OCI-LY3 (cell line): Measurements from ENCODE around the gene CEP19.

ENCODE experiments used
- H2AFZ ChIP-seq: fragments of 200-600, 300-600 bp; shearing (Covaris generic); 2 replicates; pipeline ENCODE4 v1.6.0; 2014; ENCODE audit warnings: antibody characterized with exemption, low read depth, low read length
- H3K27ac ChIP-seq: fragments of 200-600, 300-600 bp; sonication (generic); 2 replicates; pipeline ENCODE4 v1.5.1; 2014; ENCODE audit warnings: mild to moderate bottlenecking, low read length, moderate library complexity, mixed read lengths
- H3K27me3 ChIP-seq: fragments of 200-600, 300-600 bp; sonication (generic); 2 replicates; pipeline ENCODE4 v1.6.1; 2014; ENCODE audit warnings: low read depth, low read length, mixed read lengths
- H3K36me3 ChIP-seq: fragments of 200-600, 300-600 bp; sonication (generic); replicated peaks from 2 replicates; pipeline ENCODE3; 2014; ENCODE audit warnings: low read depth, low read length, mixed read lengths
- H3K4me1 ChIP-seq: fragments of 300-600, 200-600 bp; sonication (generic); 2 replicates; pipeline ENCODE4 v1.6.1; 2014; ENCODE audit warnings: low read length, mixed read lengths
- H3K4me2 ChIP-seq: fragments of 200-600, 300-600 bp; sonication (generic); 2 replicates; pipeline ENCODE4 v1.6.1; 2014; ENCODE audit warnings: low read length, mixed read lengths
- H3K4me3 ChIP-seq: fragments of 300-600, 200-600 bp; sonication (generic); 2 replicates; pipeline ENCODE4 v1.5.1; 2014; ENCODE audit warnings: antibody characterized with exemption, mild to moderate bottlenecking, low read length, moderate library complexity
- H3K79me2 ChIP-seq: fragments of 300-600, 200-600 bp; shearing (Covaris generic); 2 replicates; pipeline ENCODE4 v1.6.1; 2014; ENCODE audit warnings: mild to moderate bottlenecking, low read length, mixed read lengths
- H3K9ac ChIP-seq: fragments of 300-600, 200-600 bp; shearing (Covaris generic); 2 replicates; pipeline ENCODE4 v1.6.0; 2014; ENCODE audit warnings: mild to moderate bottlenecking, low read length, moderate library complexity
- H3K9me3 ChIP-seq: fragments of 200-600, 300-600 bp; shearing (Covaris generic); 2 replicates; pipeline ENCODE4 v1.6.1; 2014; ENCODE audit warnings: low read length, mixed read lengths; ENCODE audit not compliant: insufficient read depth
- H4K20me1 ChIP-seq: fragments of 200-600, 300-600 bp; sonication (generic); 2 replicates; pipeline ENCODE4 v1.6.1; 2016; ENCODE audit warnings: low read length, mixed read lengths; ENCODE audit not compliant: insufficient read depth
- EZH2phosphoT487 ChIP-seq: fragments of 200-600 bp; shearing (Covaris generic); IDR thresholded peaks from 2 replicates; pipeline ENCODE4 v1.6.1; 2018; ENCODE audit warnings: antibody characterized with exemption, mixed run types, low read depth
- TF ChIP-seq, protein P1 (sequence below): fragments of 200-600, 300-600 bp; sonication (generic); IDR thresholded peaks from 2 replicates; pipeline ENCODE4 v1.5.1; 2014; ENCODE audit warnings: antibody characterized with exemption, low read length, low read depth

Gene CEP19

GRCh38 chr3:196662711-196663571 lies 49.1 kb downstream of the CEP19 start:
- Histone ChIP-seq H3K79me2 (peaks cover 33% of the 10 kb centered on the region), H4K20me1 (peaks cover 24% of the 10 kb centered on the region), H2AFZ (no peak overlapping the region), H3K9ac (no peak overlapping the region), H3K27ac (no peak overlapping the region), H3K4me3 (no peak overlapping the region), H3K4me1 (0 out of 2 replicates have a peak, but pooled peaks cover 3% of the 10 kb centered on the region), H3K27me3 (no peaks in the 10 kb centered on the region), H3K4me2 (no peak overlapping the region), H3K9me3 (no peaks in the 10 kb centered on the region), H3K36me3 (peaks cover 63% of the 10 kb centered on the region)
- TF ChIP-seq, protein P1, sequence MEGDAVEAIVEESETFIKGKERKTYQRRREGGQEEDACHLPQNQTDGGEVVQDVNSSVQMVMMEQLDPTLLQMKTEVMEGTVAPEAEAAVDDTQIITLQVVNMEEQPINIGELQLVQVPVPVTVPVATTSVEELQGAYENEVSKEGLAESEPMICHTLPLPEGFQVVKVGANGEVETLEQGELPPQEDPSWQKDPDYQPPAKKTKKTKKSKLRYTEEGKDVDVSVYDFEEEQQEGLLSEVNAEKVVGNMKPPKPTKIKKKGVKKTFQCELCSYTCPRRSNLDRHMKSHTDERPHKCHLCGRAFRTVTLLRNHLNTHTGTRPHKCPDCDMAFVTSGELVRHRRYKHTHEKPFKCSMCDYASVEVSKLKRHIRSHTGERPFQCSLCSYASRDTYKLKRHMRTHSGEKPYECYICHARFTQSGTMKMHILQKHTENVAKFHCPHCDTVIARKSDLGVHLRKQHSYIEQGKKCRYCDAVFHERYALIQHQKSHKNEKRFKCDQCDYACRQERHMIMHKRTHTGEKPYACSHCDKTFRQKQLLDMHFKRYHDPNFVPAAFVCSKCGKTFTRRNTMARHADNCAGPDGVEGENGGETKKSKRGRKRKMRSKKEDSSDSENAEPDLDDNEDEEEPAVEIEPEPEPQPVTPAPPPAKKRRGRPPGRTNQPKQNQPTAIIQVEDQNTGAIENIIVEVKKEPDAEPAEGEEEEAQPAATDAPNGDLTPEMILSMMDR: no peak
- no peak for TF ChIP-seq EZH2phosphoT487

- no peak overlapping the region for H3K27ac ChIP-seq
- H2AFZ ChIP-seq: no peak overlapping the region
- no peak overlapping the region for H3K9ac ChIP-seq
- no peak overlapping the region for H3K4me2 ChIP-seq
- H3K27me3 ChIP-seq: no peaks in the 10 kb centered on the region
- no peaks in the 10 kb centered on the region for H3K9me3 ChIP-seq
- 0 out of 2 replicates have a peak, but pooled peaks cover 3% of the 10 kb centered on the region for H3K4me1 ChIP-seq
- H3K36me3 ChIP-seq: peaks cover 64% of the 10 kb centered on the region
- H3K79me2 ChIP-seq: peaks cover 36% of the 10 kb centered on the region
- no peak overlapping the region for H3K4me3 ChIP-seq
- TF ChIP-seq EZH2phosphoT487: no peak
- TF ChIP-seq, protein P1: no peak
- H4K20me1 ChIP-seq: peaks cover 27% of the 10 kb centered on the region
Measured at GRCh38 chr3:196662033-196662432, 50.0 kb downstream of the CEP19 start.

DNA sequence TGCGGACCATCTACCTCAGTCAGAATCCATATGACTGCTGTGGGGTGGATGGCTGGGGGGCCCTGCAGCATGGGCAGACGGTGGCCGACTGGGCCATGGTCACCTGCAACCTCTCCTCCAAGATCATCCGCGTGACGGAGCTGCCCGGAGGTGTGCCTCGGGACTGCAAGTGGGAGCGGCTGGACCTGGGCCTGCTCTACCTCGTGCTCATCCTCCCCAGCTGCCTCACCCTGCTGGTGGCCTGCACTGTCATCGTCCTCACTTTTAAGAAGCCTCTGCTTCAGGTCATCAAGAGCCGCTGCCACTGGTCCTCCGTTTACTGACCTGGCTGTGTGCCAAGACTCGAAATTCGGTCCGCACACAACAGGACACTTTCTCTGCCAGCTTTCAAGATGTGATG lies 50.6 kb downstream of the CEP19 start:
- no peak overlapping the region for H3K9ac ChIP-seq
- no peak overlapping the region for H2AFZ ChIP-seq
- peaks cover 27% of the 10 kb centered on the region for H4K20me1 ChIP-seq
- H3K4me1 ChIP-seq: 0 out of 2 replicates have a peak, but pooled peaks cover 3% of the 10 kb centered on the region
- H3K4me3 ChIP-seq: no peak overlapping the region
- H3K27me3 ChIP-seq: no peaks in the 10 kb centered on the region
- H3K36me3 ChIP-seq: peaks cover 68% of the 10 kb centered on the region
- H3K27ac ChIP-seq: no peak overlapping the region
- H3K79me2 ChIP-seq: peaks cover 40% of the 10 kb centered on the region
- H3K4me2 ChIP-seq: no peak overlapping the region
- no peaks in the 10 kb centered on the region for H3K9me3 ChIP-seq
- TF ChIP-seq, protein P1: no peak
- TF ChIP-seq EZH2phosphoT487: no peak

DNA sequence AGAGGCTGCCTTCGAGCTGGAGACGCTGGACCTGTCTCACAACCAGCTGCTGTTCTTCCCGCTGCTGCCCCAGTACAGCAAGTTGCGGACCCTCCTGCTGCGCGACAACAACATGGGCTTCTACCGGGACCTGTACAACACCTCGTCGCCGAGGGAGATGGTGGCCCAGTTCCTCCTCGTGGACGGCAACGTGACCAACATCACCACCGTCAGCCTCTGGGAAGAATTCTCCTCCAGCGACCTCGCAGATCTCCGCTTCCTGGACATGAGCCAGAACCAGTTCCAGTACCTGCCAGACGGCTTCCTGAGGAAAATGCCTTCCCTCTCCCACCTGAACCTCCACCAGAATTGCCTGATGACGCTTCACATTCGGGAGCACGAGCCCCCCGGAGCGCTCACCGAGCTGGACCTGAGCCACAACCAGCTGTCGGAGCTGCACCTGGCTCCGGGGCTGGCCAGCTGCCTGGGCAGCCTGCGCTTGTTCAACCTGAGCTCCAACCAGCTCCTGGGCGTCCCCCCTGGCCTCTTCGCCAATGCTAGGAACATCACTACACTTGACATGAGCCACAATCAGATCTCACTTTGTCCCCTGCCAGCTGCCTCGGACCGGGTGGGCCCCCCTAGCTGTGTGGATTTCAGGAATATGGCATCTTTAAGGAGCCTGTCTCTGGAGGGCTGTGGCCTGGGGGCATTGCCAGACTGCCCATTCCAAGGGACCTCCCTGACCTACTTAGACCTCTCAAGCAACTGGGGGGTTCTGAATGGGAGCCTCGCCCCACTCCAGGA lies 51.5 kb downstream of the CEP19 start:
- Histone ChIP-seq H3K36me3 (peaks cover 68% of the 10 kb centered on the region), H3K4me2 (no peak overlapping the region), H4K20me1 (peaks cover 27% of the 10 kb centered on the region), H3K9ac (no peak overlapping the region), H3K79me2 (peaks cover 48% of the 10 kb centered on the region), H3K4me3 (no peak overlapping the region), H3K9me3 (no peaks in the 10 kb centered on the region), H3K27me3 (no peaks in the 10 kb centered on the region), H3K27ac (no peak overlapping the region), H2AFZ (no peak overlapping the region), H3K4me1 (0 out of 2 replicates have a peak, but pooled peaks cover 3% of the 10 kb centered on the region)
- no peak for TF ChIP-seq EZH2phosphoT487
- TF ChIP-seq, protein P1: no peak
